Inferior parietal cortex (tissue), 1 donor: ENCODE measurements around the gene POLA2.
"Not testable (repeated sequence)": the region's sequence is repeated elsewhere in the genome, so short reads cannot be mapped to it uniquely, and the experiment has no call there.

Experiments used
- DNase-seq: peaks from one replicate; pipeline ENCODE4 v3.0.0-alpha.2; 2016; ENCODE audit errors: extremely low spot score

The POLA2 gene, protein sequence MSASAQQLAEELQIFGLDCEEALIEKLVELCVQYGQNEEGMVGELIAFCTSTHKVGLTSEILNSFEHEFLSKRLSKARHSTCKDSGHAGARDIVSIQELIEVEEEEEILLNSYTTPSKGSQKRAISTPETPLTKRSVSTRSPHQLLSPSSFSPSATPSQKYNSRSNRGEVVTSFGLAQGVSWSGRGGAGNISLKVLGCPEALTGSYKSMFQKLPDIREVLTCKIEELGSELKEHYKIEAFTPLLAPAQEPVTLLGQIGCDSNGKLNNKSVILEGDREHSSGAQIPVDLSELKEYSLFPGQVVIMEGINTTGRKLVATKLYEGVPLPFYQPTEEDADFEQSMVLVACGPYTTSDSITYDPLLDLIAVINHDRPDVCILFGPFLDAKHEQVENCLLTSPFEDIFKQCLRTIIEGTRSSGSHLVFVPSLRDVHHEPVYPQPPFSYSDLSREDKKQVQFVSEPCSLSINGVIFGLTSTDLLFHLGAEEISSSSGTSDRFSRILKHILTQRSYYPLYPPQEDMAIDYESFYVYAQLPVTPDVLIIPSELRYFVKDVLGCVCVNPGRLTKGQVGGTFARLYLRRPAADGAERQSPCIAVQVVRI

DNA sequence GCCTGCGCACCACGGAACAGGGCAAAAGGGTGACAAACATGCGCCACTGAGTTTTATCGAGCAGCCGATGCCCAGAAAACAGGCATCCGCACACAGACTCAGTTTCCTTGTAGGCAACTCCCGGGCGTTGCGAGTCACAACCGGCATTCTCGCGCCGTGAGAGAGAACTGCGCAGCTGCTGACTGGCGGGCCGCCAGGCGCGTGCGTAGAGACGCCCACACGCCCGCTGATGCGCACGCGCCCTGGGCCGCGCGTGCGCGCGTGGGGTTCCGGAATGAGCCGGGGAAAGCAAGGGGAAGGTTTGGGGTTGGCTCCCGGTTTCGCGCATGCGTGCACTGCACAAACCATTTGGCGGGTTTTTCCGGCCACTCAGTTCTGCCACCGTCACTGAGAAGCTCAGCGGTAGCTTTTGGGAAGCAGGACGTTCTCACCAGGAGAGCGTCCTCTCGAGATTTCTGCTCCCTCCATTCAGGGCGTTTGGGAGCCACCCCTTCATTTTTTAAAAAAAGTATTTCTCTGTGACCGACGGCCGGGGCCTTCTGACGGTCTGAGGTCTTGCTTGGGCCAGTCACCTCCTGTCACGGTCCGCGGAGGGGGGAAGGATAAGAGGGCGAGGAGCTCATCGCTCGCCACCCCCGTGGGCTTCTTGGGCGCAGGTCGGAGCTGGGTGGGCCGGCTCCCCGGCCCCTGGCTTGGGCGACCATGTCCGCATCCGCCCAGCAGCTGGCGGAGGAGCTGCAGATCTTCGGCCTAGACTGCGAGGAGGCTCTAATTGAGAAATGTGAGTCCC lies at the start of gene POLA2:
Gene POLA2 (plus strand): TSS at position 372 of the 790 bp plus-strand sequence. CDS start 331 bp downstream, at position 703.
- DNase-seq: peak; percentile 97

DNA sequence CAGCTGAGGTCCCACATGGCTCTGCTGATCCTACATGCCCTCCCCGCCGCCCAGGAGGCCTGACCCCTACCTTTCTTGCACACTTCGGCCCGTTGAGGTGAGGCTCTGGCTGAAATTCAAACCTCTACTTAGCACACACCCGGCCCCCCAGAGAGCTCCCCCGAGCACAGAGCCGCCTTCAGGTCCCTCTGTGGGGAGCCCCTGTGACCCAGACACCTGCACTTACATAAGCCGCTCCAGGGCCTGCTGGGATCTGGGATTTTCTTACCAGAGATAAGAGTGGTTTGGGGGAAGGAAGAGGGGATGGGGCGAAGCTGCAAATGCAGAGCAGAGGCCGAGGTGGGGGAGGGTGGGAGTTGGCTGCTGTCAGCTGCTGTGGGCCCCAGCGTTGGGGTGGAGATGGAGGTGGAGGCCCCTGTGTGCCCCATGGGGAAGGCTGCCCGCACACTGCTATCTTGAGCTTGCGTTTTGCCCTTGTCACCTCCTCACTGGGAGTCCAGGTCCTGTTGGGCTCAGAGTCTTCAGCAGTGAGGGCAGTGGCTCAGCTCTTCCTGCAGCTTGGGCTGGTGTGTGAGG lies 49.4 kb upstream of the POLA2 start:
- DNase-seq: no peak

DNA sequence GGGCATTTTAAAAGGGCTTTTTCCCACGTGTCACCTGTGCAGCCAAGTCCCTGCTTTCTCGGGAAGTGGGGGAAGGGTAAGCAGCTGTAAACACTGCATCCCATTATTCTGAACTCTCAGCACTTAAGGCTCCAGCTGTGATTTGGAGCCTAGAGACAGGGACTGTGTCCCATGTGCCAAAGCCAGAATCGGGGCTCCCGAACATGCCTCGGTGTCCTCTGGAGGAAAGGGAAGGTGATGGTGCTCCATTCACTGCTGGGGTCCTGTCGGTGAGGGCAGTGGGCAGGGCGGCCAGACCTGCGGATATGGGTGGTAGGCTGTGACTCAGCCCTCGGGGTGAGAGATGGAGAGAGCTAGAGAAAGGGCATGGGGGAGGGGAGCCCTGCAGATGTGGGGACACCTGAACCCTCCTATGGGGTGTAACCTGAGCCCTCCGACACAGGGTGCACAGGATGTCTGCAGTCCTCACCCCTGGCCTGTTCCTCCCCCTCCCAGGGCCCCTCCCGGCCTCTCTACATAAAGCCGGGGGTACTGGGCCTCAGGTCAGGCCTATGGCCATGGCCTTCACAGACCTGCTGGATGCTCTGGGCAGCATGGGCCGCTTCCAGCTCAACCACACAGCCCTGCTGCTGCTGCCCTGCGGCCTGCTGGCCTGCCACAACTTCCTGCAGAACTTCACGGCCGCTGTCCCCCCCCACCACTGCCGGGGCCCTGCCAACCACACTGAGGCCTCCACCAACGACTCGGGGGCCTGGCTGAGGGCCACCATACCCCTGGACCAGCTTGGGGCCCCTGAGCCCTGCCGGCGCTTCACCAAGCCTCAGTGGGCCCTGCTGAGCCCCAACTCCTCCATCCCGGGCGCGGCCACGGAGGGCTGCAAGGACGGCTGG lies 48.2 kb upstream of the POLA2 start:
- DNase-seq: no peak

DNA sequence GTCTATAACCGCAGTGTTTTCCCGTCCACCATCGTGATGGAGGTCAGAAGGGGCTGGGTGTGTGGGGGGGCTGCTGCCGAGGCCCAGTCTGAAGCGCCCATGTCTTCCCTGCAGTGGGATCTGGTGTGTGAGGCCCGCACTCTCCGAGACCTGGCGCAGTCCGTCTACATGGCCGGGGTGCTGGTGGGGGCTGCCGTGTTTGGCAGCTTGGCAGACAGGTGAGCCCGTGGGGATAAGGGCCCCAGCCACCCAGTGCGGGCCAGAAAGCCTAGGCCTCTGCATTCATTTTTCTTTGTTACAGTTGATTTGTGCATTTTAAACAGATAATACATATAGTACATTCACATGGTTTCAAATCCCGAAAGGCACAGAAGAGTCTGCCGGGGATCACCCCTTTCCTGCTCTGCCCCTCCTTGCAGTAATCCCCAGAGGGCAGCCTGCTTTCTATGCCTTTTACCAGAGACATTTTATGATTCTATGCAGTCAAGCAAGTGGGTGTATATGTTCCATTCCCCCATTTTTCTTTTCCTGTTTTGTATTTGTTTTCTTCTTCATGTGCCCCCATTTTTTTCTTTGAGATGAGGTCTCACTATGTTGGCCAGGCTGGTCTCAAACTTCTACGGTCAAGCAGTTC lies 47.4 kb upstream of the POLA2 start:
- DNase-seq: no peak

DNA sequence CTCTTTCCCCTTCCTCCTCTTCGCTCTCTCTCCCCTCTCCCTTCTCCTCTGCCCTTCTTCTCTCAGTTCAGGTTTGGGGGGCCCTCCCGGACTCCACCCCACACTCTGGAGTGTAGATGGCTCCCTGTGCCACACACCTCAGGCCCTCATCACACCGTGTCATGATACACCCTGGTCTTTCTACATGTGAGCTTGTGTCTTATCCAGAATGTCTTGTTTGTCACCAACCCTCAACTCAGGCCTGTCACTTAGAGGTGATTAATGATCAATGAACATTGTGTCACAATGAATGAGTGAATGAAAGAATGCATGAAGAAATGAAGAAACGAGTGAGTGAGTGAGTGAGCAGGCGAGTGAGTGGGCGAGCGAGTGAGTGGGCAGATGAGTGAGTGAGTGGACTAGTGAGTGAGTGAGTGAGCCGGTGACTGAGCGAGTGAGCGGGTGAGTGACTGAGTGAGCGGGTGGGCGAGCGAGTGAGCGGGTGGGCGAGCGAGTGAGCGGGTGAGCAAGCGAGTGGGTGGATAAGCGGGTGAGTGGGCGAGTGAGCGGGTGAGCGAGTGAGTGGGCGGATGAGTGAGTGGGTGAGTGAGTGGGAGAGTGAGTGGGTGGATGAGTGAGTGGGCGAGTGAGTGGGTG lies 46.2 kb upstream of the POLA2 start:
- DNase-seq: no peak

DNA sequence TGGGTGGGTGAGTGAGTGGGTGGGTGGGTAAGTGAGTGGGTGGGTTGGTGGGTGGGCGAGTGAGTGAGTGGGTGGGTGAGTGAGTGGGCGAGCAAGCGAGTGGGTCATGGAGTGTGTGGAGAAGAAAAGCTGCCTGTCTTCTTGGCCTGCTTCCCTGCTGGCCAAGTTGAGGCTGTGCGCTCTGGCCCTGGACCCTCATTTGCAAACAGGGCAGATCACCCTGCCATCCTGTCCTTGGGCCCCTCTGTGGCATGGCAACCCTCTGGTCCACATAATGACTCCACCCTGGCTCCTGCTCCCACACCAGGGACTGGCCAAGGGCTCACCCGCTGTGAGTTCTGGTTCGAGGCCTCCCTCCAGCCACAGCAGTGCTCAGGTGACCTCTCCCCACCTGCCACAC lies 44.9 kb upstream of the POLA2 start:
- no peak for DNase-seq

DNA sequence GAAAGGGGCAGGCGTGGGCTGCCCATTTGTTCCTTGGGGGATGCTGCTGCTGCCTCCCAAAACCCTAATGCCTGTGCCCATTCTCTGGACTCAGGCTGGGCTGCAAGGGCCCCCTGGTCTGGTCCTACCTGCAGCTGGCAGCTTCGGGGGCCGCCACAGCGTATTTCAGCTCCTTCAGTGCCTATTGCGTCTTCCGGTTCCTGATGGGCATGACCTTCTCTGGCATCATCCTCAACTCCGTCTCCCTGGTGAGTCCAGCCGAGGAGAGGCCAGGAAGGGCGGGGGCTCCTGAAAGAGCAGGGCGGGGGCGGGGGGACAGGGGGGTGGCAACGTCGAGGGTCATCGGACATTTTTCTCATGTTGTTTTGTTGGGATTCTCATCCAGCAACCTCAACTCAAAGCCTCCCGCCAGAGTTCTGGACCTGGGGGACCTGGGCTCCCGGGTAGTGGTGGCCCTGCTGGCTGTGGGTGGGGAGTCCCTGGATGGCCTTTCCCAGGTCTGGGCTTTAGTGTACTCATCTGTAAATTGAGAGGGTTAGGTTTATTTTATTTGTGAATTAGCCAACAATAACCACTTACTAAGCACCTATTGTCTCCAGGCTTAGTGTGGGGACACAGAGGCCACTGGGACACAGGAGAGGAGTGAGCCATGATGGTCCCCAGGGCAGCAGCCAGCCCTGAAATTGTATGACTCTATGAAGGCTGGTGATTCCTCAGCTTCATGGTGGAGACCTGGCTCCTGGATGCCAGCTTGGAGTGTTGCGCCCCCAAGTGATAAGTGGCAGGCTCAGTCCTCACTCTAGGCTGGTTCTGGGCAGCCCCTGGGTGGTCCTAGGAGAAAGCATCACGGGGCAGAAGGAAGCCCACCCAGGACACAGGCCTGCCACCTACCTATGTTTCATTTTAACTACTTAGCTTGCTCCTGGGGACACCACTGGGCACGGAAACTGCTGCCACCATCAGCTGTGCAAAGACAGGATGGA lies 44.0 kb upstream of the POLA2 start:
- no peak for DNase-seq

DNA sequence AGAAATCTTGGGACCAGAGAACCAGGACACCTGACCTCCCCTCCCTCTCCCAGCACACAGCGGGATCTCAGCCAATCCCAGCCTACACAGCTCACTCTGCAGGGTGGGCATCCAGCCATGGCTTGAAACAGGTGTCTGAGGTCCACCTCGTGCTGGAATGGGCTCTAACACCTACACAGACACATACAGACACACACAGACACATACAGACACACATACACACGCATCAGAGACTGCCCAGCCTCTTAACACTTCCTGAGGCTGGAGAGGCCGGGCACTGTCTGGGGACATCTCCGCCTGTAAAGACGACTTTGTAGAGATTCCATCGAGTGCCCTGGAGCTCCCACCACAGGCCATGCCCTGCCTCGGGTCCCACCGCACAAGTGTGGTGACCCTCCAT lies 43.3 kb upstream of the POLA2 start:
- no peak for DNase-seq

DNA sequence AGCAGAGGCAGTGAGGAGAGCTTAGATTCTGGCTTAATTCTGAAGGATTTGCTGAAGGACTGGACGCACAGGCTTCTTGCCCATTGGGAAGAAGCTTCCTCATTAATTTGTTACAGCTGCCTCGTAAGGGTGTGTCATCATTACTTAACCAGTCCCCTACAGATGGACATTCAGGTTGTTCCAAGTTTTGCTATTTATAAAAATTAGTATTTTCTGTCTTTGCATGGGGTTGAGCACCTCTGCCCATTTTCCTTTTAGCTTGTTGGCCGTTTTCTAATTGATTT lies 41.9 kb upstream of the POLA2 start:
- no peak for DNase-seq

DNA sequence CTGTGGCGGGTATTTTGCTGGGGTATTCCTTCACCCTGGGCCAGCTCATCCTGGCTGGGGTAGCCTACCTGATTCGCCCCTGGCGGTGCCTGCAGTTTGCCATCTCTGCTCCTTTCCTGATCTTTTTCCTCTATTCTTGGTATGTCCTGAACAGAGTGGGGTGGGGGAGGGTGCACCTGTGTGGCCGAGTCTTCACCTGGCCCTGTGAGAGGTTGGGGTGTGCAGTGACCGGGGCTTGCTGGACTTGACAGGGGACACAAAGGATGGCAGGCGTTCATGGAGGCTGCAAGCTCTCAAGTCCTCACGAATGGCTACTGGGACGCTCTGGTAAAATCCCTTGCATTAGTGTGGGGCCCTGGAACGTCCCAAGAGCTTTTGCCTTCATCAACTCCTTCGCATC lies 40.7 kb upstream of the POLA2 start:
- DNase-seq: no peak

DNA sequence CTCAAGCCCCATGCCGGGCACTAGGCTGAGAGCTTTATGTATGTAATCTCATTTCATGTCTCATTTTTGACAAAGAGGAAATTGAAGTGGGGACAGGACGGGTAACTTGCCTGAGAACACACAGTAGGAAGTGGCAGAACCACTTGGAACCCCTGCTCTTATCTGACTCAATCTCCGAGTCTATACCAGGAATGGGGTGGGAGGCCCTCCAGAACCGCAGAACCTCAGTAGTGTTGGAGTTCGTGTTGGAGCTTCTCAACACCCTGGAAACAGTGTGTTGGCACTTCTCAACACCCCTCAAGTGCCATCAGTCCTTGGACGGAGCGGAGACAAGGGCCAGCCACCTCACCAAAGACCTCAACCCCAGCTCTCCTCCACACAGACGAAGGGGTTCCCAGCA lies 38.8 kb upstream of the POLA2 start:
- DNase-seq: no peak

DNA sequence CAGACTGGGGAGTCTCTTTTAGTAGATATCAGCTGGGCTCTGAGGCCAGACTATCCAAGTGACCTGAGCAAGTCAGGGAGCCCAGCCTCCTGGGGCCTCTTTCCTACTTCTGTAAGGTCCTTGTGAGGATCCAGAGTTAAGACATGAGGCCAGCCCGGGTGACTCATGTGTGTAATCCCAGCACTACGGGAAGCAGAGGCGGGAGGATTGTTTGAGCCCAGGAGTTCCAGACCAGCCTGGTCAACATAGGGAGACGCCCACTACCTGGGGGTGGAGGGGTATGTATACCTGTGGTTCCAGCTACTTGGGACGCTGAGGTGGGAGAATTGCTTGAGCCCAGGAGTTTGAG lies 36.9 kb upstream of the POLA2 start:
- DNase-seq: no peak

DNA sequence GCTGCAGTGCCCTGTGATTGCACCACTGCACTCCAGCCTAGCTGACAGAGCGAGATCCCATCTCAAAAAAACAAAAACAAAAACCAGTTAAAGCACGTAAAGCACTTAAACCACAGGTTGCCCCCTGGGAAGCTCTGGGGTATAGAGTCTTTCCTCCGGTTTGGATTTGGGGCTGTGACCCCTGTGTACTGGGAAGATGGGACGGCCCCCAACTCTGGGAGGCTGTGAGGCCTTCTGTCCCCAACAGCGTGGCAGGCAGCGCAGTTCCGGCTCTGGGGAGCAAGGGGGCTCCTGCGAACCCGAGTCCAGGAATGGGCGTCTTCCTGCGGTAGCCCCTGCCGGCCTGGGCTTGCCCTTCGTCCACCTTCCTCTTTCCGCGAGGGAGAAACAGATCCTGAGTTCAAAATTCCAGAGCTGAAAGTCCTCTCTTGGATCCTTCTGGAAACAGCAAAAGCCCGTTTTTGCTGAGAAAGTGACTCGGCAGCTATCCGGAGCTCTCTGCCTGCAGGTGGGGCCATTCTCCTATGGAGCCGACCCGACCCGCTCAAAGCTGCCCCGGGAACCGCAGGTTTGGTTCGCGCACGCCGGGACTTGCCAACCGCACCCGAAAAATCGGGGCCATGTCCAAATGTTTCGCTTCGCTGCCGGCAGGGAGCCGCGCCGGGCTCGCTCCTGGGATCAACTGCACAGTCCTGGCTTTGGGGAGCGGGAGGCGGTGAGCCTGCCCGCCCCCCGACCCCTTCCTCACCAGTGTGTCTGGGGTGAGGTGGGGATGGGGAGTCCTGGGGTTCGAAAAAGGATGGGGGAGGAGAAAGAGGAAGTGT lies 36.3 kb upstream of the POLA2 start:
- peak; percentile 22 for DNase-seq

DNA sequence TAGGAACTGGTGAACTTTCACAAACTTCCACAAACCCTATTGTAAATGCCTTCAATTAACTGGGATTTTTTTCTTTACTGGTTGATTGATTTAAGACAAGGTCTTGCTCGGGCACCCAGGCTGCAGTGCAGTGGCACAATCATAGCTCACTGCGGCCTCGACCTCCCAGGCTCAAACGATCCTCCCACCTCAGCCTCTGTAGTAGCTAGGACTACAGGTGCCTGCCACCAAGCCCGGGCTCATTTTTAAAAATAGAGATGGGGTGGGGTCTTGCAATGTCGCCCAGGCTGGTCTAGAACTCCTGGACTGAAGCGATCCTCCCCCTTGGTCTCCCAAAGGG lies 35.7 kb upstream of the POLA2 start:
- no peak for DNase-seq

DNA sequence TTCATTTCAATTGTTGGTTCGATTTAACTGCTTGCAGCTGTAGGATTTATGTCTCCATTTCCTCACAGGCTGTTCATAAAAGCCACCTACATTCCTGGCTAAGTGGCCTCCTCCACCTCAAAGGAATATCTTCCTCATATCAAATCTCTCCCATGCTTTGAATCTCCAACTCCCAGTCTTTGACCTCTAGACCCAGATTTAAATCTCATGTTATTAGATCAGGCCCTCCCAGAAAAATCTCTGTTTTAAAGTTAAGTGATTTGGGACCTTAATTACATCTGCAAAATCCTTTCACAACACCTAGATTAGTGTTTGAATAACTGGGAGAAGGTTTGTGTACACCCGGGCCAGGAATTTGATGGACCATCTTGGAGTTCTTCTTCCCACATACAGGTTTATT lies 33.9 kb upstream of the POLA2 start:
- no peak for DNase-seq

DNA sequence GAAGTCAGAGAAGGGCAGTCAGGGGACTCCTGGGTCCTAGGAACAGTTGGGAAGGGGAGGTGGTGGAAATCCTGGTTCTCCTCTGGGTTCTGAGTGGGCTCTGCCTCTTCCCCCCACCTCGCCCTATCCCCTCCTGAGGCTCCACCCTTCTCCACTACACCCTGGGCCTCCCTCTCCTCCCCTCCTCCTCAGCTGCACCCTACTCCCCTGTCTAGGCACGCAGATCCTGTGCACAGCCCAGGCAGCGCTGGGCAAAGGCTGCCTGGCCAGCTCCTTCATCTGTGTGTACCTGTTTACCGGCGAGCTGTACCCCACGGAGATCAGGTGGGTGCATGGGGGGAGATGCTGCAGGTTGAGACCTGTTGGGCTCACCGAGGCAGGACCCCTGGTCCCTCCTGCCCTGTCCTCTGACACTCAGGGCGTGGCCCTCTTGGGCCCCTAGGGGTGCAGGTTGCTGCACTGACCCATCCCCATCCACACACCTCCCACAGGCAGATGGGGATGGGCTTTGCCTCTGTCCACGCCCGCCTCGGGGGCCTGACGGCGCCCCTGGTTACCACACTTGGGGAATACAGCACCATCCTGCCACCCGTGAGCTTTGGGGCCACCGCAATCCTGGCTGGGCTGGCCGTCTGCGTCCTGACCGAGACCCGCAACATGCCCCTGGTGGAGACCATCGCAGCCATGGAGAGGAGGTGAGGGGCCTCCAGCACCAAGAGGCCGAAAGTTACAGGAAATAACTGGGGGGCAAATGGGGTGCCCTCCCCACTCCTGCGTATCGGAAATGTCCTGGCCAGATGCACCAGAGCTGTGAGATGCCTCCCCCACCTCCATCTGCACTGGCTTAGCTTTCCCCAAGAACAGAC lies 25.3 kb upstream of the POLA2 start:
- DNase-seq: no peak

DNA sequence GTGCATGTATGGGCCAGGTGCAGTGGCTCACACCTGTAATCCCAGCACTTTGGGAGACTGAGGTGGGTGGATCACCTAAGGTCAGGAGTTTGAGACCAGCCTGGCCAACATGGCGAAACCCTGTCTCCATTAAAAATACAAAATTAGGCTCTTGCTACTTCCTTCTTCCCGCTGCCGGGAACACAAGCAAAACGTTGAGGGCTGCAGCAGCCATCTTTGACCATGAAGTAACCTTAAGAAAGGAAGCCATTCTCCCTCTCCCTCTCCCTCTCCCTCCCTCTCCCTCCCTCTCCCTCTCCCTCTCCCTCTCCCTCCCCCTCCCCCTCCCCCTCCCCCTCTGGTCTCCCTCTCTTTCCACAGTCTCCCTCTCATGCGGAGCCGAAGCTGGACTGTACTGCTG lies 23.5 kb upstream of the POLA2 start:
- DNase-seq: not testable (repeated sequence)

DNA sequence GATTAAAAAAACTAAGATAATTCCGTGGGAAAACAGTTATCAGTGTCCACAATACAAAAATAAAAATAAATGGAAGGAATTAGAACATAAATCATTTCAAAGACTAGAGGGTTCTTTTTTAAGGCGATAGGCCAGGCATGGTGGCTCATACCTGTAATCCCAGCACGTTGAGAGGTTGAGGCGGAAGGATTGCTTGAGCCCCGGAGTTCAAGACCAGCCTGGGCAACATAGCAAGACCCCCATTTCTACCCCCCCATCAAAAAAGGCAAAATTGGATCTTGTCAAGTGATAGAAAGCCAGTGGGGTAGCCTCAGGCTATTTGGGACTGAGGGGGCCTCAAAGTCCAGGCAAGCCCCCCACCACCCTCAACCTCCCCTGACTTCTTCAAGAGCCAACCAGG lies 20.6 kb upstream of the POLA2 start:
- DNase-seq: no peak
